T-helper 2 cell treated with Interferon-gamma antibody and Interleukin-4, amounts not matched to agents 100 ng/mL and 5 ng/mL, for 36 hours (primary cell): ENCODE results near the gene CD79B. TPM values are rescaled to one million over a fixed set of nuclear protein-coding genes. Genes with fewer than 3 reads are reported as not detected.

ENCODE experiments used
- intact Hi-C: fragments of 100-400 bp; cut with micrococcal nuclease; formaldehyde crosslinking; loops from one replicate; pipeline ENCODE4 v1.15.1; 2023
- total RNA-seq: library from RNA; stranded (reverse); gene quantifications from 2 replicates; pipeline ENCODE4 v1.2.3, GENCODE V29; 2022

Gene CD79B
- total RNA-seq: 38.3 and 41.0 TPM in 2 replicates

DNA sequence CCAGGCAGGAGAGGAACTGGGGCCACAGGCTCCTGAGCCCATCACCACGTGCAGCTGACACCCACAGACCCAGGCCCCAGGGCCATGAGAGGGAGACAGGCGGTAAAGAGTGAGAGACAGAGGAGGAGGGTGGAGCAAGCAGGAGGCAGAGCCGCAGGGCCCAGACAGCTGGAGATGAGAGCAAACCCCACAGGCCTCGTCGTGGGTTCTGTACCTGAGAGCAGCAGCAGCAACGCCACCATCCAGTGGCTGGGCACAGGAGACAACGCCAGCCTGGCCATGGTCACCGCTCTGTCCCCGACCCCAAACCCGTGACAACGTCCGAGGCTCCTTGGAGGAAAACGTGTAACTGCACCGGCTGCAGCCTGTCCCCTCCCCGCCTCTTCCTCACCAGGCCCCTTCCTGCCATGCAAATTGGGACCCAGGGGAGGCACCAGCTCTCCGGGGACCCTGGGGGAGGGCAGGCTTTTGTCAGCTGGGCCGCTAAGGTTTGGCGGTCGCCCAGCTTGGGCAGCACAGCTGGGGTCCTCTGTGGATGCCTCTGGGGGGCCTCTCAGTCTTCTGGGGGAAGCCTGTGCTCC lies at the start of gene CD79B:
CD79B (minus strand) TSS at position 351 of the 581 bp plus-strand sequence; CDS start at position 281, 70 bp downstream.
- intact Hi-C loops: loop anchor here (5.0 kb wide), 1 partner anchor 95 kb away; no protein-coding TSS in a partner anchor

DNA sequence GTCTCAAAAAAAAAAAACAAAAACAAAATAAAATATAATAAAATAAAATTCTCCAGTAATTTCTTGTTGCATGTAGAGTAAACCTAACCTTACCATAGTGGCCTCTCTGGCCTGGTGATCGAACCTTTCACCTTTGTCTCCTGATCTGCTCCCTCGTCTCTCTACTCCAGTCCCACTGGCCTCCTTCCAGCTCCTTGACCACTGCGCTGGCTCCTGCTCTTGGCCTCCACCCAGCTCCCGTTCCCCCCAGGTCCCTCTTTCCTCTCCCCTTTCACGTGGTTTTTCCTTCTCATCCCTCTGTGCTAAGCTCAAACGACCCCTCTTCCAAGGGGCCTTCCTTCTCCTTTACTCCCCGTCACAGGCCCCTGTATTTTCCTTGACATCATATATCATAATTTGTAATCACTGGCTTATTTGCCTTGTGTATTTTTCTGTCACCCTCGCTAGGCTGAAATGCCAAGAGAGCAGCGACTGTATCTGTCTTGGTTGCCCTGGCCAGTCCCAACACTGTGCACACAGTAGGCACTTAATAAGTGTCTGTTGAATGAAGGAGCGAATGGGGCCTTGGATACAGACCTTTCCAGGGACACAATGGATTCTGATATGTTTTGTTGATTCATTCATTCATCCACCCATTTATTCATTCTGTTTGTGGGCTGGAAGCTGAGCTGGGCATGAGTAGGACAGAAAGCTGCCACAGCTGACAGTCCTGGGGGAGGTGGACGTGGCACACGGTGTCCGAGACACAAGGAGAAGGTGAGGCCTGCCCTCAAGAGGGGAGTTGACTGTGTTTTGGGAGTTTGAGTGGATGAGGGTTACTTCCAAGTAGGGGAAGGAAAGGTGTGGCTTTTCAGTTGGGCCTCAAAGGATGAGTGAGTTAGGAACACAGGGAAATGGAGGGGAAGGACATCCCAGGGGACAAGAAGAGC lies 46.4 kb upstream of the CD79B start:
- intact Hi-C loops: no loop called here

DNA sequence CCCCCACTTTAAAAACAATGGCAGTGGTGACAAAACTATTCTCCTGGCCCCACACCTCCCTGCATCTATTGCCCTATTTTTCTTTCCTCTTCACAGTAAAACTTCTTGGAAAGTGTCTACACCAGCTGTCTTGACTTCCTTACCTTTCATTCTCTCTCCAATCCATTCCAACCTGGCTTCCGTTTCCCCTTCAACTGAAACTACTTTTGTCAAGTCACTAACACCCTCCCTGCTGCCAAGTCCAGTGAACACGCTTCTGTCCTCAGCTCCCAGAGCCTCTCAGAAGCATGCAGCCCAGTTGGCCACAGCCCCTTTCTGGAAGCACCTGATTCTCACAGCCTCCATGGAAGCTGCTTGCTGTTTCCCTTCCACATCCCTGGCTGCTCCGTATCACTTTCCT lies 44.6 kb upstream of the CD79B start:
- intact Hi-C loops: no loop called here

DNA sequence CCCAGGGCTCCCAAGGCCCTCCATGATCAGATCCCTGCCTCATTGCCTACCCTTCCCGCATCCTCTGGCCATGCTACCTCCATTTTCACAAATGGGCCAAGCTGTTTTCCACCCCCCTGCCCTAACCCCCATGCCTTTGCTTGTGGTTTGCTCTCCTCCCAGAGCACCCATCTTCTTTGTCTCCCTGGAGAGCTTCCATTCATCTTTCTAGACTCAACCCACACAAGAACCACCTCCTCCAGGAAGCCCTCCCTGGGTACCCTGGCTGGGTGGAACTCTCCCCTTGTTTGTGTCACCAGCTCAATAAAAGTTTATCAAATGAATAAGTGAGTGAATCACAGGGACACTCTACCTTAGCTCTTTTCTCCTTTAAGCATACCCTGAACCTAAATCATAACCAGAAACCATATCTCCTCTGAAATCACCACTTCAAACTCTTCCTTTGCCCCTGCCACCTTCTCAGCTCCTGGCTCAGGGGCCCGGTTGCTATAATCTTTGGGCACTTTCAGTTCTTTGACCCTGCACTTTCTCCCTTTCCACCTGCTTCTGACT lies 43.5 kb upstream of the CD79B start:
- intact Hi-C loops: no loop called here

DNA sequence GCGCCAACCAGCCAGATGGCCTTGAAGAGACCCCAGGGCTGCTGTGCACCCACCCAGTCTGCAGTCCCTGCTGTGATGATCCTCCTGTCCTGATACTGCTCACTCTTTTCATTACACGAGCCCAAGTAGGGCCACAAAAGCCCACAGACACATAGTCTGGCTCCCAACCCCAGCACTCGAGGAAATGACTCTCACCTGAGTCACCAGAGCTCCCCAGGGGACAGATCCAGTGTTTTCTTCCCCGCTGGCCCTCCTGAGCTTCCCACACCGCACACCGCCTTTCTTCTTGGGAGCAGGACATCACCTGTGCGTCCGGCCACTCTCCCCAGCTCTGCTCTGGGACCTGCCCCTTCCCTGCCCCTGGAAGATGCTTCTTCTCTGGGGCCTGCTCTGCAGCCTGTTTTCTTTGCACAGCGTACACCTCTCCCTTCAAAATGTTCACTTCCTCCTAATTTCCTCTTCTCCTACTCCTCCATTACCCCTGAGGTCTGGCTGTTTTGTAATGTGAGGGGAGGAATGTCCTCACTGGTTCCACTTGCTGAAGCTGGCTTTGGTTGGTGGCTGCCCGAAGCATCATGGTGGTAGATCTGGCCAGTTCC lies 42.6 kb upstream of the CD79B start:
- intact Hi-C loops: no loop called here

DNA sequence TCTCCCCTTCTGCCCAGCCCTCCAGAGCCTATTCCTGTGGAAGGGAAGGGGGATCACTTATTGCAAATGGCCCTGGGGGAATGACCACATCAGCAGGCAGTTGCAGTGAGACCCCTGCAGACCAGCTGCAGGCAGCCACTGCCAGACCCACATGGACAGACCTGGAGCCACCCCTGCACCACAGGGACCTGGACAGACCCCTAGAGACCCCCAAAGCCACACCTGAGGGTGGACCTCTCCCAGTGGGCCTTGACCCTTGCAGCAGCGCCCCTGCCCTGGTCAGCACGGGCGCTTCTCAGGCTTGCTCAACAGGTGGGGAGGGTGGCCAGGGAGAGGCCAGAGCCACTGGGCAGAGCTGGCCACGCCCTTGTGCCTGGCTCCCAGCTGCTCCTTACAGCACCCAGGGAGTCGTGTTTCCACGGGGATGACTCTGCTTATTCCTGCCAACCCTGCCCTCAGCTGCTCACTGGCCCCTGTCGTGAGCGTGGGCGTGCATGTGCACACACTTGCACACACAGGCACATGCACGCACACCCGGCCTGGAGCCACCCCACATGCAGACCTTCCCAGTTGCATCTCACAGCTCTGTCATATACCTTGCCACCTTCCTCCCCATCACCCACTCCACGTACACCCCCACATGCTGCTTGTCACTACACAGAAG lies 41.9 kb upstream of the CD79B start:
- intact Hi-C loops: no loop called here

DNA sequence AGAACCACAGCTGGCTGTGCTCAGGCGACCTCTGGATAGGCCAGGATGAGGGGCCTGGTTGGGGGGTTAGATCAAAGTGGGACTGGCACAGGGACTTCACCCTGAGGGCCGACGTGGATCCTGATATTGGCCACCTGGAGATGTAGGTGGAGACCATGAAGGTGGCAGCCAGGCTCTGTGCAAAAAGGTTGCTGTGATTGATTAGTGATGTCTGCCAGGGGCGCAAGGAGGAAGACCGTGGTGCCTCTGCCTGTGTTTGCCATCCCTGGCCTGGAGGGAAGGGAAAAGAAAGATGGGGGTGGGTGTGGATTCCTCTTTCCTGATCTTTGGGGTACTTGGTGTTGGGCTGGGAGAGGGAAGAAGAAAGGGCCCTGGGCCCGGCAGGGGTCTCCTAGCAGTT lies 41.1 kb upstream of the CD79B start:
- intact Hi-C loops: no loop called here

DNA sequence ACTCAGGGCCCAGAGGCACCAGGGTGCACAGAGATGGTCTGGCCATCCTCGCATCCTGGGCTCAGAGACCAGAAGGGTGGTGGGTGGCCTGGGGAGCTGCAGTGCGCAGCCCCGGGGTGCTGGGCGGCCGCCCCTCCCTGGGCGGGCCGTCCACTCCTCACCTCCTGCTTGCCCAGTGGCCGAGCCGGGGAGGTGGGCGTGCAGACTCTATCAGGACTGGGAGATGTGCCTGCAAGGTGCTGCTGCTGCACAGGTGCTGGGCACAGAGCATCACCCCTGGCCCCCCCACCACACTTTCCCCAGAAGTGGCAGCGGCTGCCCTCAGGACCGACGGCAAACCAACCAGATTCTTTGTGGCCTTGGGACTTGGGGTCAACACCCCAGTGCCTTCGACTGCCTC lies 40.7 kb upstream of the CD79B start, which contains the start of gene SCN4A:
SCN4A (minus strand) TSS at position 123 of the 400 bp plus-strand sequence; CDS start at position 46, 77 bp downstream.
- intact Hi-C loops: no loop called here

DNA sequence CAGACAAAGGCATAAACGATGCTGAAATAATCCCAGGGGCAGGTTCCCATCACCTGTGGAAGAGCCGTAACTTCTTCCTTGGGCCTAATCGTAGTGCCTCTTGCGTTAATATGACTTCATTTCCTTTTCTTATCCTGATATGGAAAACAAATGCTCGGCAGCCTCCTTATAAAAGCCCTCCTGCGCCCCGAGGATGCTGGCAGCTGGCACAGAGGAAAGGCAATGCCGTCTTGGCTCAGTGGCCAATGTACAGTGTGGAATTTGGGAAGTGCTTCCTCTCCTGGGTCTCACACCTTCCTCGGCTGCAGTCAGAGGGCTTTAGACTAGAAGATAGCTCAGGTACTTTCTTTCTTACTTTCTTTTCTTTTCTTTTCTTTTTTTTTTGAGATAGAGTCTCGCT lies 37.1 kb upstream of the CD79B start:
- intact Hi-C loops: no loop called here

DNA sequence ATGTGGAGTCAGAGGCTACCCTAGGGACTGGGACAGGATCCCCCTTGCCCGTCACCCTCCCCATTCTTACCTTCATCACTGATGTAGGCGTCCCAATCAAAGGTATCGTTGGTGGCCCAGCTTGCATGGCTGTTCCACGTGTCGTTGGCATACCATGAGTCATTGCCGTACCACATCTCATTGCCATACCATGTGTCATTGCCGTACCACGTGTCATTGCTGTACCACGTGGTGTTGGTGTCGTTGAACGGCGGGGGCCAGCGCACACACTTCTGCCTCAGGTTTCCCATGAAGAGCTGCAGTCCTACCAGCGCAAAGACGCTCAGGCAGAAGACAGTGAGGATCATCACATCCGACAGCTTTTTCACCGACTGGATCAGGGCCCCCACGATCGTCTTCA lies 35.8 kb upstream of the CD79B start:
- intact Hi-C loops: no loop called here

DNA sequence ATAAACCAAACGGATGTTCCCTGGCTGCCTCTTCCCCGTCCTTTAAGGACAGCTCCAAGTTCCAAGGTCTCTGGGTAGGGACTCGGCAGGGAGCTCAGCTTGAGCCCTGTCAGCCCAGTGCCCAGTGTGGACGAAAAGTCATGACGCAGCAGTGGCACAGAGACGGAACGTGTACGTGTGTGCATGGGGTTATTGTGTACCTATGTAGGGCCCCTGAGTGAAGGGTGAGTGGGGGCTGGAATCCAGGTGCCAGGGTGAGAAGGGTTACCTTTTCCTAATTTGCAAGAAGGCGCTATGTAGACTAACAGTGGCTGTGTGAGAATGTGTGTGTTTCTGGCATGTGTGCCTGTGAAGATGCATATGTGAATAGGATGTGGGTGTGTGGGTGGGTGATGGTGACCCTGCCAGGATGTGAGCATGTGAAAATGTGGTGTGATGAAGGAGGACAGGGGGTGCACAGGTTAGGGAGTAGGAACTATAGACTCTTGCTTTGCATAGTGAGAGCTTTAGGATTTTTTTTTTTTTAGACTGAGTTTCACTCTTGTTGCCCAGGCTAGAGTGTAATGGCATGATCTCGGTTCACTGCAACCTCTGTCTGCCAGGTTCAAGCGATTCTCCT lies 34.6 kb upstream of the CD79B start:
- intact Hi-C loops: no loop called here

DNA sequence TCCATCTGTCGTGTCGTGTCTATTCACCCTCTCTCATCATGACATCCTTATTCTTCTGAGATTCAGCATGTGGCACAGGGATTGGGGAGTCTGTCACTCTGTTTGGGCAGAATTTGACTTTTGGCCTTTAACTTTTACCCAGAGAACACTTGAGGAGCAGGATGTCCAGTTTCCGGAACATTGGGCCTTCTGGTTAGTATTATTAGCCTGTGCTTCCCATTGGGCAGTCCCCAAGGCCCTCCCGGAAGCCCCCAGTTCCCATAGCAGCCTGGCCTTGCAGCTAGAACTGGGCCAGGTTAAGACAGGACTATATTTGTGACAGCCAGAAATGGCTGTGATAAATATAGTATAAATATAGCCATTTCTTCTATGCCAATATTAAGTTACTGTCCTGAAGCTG lies 31.0 kb upstream of the CD79B start:
- intact Hi-C loops: no loop called here

DNA sequence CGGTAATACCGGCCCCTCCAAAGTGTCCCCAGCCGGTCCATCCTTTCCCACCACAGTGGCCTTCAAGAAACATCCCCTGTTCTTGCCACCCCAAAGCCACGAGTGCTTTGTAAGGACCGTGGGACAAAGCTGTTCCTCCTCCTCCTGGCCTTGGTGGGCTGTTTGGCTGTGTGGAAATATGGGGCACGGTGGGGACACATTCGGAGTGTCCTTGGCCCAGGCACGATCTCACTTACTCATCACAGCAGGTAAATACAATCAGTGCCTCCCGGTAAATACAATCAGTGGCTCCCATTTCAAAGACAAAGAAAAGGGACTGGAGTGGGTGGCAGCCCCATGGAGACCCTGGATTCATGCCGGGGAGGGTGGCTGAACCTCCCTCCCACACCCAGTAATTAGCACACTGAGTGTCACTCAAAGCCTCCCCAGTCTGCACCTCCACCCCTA lies 30.2 kb upstream of the CD79B start:
- intact Hi-C loops: no loop called here

DNA sequence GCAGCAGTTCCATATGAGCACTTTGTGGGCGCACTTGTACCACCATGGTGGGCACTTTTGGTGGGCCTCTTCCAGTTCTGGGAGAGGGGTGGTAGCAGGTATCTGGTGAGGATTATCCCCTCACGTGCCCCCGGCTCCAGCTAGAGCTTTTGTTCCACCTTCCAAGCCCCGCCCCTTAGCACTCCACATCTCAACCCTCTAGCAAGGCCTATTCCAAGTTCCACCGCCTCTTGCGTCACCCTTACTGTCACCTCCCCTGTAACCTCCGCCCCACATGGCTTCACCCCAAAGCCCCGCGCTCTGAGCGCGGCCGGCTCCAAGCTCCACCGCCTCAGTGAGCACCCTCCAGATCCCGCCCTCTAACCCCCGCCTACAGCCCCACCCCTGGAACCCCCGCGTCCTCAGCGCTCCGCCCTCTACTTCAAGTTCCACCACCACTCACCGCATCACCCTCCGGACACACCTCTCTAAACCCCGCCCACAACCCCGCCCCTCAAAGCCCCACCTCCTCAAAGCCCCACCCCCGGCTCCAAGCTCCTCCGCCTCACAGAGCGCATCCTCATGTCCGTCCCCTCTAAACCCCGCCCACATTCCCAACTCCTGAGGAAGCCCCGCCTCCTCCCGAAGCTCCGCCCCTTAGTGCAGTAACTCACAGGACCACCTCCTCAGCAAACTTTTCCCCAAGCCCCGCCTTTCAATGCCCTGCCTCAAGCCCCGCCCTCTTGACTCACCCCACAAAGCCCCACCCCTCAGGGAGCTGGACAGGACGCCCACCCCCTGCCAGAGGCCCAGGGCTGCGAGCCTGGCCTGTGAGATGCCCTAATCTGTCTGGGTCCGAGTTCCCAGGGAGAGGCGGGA lies 29.5 kb upstream of the CD79B start:
- intact Hi-C loops: no loop called here

DNA sequence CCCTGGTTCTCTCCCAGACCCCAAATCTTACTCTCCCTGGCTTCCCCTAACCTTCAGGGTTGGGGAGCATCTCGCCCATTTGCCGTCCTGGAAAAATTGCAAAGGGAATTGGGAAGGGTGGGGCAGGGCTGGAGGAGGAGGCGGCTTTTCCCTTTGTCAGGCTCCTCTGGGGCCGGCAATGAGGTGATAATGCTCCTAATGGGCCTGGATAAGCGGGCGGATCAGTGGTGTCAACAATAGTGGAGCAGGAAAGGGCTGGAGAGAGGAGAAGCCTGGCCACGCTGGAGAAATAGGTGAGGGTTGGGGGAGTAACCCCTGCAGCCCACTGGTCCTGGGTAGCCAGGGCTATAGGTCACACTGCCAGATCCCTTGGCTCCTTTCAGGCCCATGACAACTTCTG lies 28.3 kb upstream of the CD79B start:
- intact Hi-C loops: no loop called here

DNA sequence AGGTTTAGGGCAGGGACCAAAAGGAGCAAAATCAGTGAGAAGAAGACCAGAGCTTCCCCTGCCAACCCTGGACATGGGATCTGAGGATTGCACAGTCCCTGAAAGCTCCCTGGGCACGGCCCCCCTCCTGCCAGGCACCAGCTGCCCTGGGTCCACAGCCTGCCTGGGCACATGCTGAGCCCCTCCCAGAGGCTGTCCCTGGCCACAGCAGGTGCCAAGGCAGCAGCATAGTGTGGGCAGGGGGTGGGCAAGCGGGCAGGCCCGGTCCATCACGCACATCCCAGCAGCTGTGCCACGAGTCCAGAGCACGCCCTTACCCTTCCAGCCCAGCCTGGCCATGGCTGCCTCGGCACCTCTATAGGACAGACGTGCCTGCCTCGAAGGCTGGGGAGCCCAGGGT lies 27.9 kb upstream of the CD79B start:
- intact Hi-C loops: no loop called here

DNA sequence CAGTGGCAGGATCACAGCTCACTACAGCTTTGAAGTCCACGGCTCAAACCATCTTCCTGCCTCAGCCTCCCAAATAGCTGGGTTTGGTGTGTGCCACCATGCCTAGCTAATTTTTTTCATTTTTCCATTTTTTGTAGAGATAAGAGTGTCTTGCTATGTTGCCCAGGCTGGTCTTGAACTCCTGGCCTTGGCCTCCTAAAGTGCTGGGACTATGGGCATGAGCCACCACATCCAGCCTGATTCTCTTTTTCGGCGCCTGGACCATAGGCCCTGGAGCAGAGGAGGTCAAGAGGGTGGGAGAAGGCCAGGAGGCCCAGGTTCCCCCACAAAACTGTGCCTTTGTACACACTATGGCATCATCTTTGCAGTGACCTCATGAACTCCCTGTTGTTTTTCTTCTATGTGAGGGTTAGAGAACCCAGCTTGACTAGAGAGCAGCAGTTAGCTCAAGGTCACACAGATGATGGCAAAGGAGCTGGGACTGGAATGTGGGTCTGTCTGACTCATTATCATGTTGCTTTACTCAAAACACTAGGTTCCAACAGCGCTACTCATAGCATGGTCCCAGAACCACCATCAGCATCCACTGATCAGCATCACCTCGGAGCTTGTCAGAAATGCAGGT lies 24.3 kb upstream of the CD79B start:
- intact Hi-C loops: no loop called here

DNA sequence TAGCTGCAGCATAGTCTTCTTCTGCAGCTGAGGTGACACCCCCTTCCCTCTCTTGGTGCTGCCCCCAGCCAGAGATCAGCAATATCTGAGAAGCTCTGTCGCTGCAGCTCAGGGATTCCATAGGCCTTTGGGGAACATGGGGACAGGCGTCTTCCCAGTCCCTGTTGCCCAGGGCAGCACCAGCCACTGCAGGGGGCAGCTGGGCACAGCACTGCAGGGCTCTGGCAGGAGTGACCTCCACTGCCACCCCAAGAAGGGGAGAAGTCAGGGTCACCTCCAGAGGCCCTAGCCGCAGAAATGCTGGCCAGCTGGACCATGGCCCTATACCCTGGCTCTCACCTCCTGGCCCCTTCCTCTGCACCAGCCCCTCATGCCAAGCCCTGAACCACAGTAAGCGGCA lies 23.7 kb upstream of the CD79B start:
- intact Hi-C loops: no loop called here

DNA sequence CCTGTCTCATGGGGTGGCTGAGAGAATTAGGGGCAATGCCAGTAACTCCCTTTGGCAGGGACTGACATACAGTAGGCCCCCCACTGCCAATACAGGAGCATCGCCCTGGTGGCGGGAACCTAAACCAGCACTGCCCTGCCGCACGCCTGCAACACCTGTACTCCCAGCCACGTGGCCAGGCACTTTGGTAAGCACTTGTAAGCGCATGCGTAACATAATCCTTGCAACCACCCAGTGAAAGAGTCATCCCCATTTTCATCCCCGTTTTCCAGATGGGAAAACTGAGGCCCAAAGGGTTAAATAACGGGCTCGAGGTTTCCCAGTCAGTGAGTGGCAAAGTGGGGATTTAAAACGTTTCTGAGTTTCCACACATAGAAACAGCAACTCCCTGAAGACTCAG lies 23.1 kb upstream of the CD79B start:
- intact Hi-C loops: no loop called here
